ENCODE measurements around the gene MBTD1. TPM values are rescaled to one million over a fixed set of nuclear protein-coding genes. Genes with fewer than 3 reads are reported as not detected.

Gene MBTD1
- total RNA-seq, 1 experiment from 2014 or later, result 40.6 TPM

DNA sequence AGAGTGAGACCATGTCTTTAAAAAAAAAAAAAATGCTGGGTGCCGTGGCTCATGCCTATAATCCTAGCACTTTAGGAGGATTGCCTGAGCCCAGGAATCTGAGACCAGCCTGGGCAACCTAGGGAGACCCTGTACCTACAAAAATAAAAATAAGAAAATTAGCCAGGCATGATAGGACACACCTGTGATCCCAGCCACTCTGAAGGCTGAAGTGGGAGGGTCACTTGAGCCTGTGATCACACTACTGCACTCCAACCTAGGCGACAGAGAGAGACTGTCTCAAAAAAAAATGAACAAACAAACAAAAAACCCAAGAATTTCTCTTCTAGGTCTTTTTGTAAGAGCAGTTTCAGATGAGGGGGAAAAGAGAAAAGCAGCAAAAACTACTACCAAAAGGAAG lies 59.0 kb downstream of the MBTD1 start:
- ChIA-PET CTCF (no interaction called here), POLR2A (no interaction called here)
- no peaks in the 10 kb centered on the region for H3K9me3 Mint-ChIP-seq
- no peak overlapping the region for H3K27ac Mint-ChIP-seq
- H3K4me3 Mint-ChIP-seq, result no peak overlapping the region
- no peak for TF ChIP-seq JAZF1 (CRISPR knock-in tag; IDR thresholded peaks at IDR 0.05)
- no peaks in the 10 kb centered on the region for H3K4me1 Mint-ChIP-seq
- DNase-seq (ENCODE audit: low spot score) (no peak), ATAC-seq (no peak)
- peaks cover 56% of the 10 kb centered on the region for H3K36me3 Mint-ChIP-seq
- H3K27me3 Mint-ChIP-seq (ENCODE audit: low read depth), result no peaks in the 10 kb centered on the region

DNA sequence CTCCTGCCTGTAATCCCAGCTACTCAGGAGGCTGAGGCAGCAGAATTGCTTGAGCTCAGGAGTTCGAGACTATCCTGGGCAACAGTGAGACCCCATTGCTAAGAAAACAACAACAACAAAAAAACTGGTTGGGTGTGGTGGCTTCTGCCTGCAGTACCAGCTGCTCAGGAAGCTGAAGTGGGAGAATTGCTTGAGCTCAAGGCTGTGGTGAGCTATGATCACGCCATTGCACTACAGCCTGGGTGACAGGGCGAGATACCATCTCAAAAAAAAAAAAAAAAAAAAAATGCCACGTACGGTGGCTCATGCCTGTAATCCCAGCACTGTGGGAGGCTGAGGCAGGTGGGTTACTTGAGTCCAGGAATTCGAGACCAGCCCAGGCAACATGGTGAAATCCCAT lies 59.6 kb downstream of the MBTD1 start:
- no peak overlapping the region for H3K27ac Mint-ChIP-seq
- peaks cover 56% of the 10 kb centered on the region for H3K36me3 Mint-ChIP-seq
- no peaks in the 10 kb centered on the region for H3K9me3 Mint-ChIP-seq
- DNase-seq (ENCODE audit: low spot score) (no peak), ATAC-seq (no peak)
- H3K4me1 Mint-ChIP-seq, result no peaks in the 10 kb centered on the region
- TF ChIP-seq ZNF416 (CRISPR knock-in tag; IDR thresholded peaks at IDR 0.05) (no peak), ZNF423 (CRISPR knock-in tag; IDR thresholded peaks at IDR 0.05) (no peak), SP1 (CRISPR knock-in tag; conservative IDR thresholded peaks at IDR 0.05) (no peak), ZNF281 (CRISPR knock-in tag; IDR thresholded peaks at IDR 0.05) (no peak), RELA (CRISPR knock-in tag; IDR thresholded peaks at IDR 0.05; ENCODE audit: borderline replicate concordance) (no peak), NR1H2 (CRISPR knock-in tag; IDR thresholded peaks at IDR 0.05) (no peak), ZSCAN18 (CRISPR knock-in tag; IDR thresholded peaks at IDR 0.05) (no peak), ZNF263 (CRISPR knock-in tag; IDR thresholded peaks at IDR 0.05; ENCODE audit: low read depth) (no peak), USF2 (CRISPR knock-in tag; IDR thresholded peaks at IDR 0.05) (no peak), CDX4 (CRISPR knock-in tag; IDR thresholded peaks at IDR 0.05; ENCODE audit: borderline replicate concordance) (no peak), ATF6 (CRISPR knock-in tag; IDR thresholded peaks at IDR 0.05) (no peak), ZBTB21 (CRISPR knock-in tag; IDR thresholded peaks at IDR 0.05; ENCODE audit: borderline replicate concordance) (no peak)
- TF ChIP-seq, protein P1, sequence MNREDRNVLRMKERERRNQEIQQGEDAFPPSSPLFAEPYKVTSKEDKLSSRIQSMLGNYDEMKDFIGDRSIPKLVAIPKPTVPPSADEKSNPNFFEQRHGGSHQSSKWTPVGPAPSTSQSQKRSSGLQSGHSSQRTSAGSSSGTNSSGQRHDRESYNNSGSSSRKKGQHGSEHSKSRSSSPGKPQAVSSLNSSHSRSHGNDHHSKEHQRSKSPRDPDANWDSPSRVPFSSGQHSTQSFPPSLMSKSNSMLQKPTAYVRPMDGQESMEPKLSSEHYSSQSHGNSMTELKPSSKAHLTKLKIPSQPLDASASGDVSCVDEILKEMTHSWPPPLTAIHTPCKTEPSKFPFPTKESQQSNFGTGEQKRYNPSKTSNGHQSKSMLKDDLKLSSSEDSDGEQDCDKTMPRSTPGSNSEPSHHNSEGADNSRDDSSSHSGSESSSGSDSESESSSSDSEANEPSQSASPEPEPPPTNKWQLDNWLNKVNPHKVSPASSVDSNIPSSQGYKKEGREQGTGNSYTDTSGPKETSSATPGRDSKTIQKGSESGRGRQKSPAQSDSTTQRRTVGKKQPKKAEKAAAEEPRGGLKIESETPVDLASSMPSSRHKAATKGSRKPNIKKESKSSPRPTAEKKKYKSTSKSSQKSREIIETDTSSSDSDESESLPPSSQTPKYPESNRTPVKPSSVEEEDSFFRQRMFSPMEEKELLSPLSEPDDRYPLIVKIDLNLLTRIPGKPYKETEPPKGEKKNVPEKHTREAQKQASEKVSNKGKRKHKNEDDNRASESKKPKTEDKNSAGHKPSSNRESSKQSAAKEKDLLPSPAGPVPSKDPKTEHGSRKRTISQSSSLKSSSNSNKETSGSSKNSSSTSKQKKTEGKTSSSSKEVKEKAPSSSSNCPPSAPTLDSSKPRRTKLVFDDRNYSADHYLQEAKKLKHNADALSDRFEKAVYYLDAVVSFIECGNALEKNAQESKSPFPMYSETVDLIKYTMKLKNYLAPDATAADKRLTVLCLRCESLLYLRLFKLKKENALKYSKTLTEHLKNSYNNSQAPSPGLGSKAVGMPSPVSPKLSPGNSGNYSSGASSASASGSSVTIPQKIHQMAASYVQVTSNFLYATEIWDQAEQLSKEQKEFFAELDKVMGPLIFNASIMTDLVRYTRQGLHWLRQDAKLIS (CRISPR knock-in tag; IDR thresholded peaks at IDR 0.05; ENCODE audit: borderline replicate concordance), result no peak
- H3K27me3 Mint-ChIP-seq (ENCODE audit: low read depth), result no peaks in the 10 kb centered on the region
- no peak overlapping the region for H3K4me3 Mint-ChIP-seq
- ChIA-PET POLR2A (no interaction called here), CTCF (no interaction called here)

All from WTC11 (cell line).